WTC11 (cell line): ENCODE results near the gene FBN2.

Source experiments
- CBFB ChIP-seq: sonication (generic); formaldehyde crosslinking; IDR thresholded peaks from 2 replicates; pipeline ENCODE4 v1.8.1; 2022; ENCODE audit warnings: mild to moderate bottlenecking, low read depth, missing genetic modification reagents
- FOXJ3 ChIP-seq: sonication (generic); formaldehyde crosslinking; IDR thresholded peaks from 2 replicates; pipeline ENCODE4 v1.9.0; 2021; ENCODE audit warnings: missing genetic modification reagents, mild to moderate bottlenecking, borderline replicate concordance
- GABPB1 ChIP-seq: sonication (generic); formaldehyde crosslinking; IDR thresholded peaks from 2 replicates; pipeline ENCODE4 v1.8.1; 2023; ENCODE audit warnings: mild to moderate bottlenecking, missing genetic modification reagents
- MXD4 ChIP-seq: fragments of 250-450 bp; sonication (Bioruptor Pico); IDR thresholded peaks from 2 replicates; pipeline ENCODE4 v1.8.0; 2021; ENCODE audit warnings: mild to moderate bottlenecking, moderate library complexity, borderline replicate concordance
- TEAD4 ChIP-seq: sonication (generic); formaldehyde crosslinking; IDR thresholded peaks from 2 replicates; pipeline ENCODE4 v1.8.0; 2022; ENCODE audit warnings: mild to moderate bottlenecking, missing genetic modification reagents
- ZNF121 ChIP-seq: sonication (generic); formaldehyde crosslinking; IDR thresholded peaks from 2 replicates; pipeline ENCODE4 v1.8.0; 2023; ENCODE audit warnings: missing genetic modification reagents
- ZNF423 ChIP-seq: fragments of 250-450 bp; sonication (Bioruptor Pico); IDR thresholded peaks from 2 replicates; pipeline ENCODE4 v2.1.2; 2022; ENCODE audit warnings: mild to moderate bottlenecking, moderate library complexity
- TF ChIP-seq, protein P1 (sequence below): fragments of 200-600 bp; IDR thresholded peaks from 2 replicates; pipeline ENCODE4 v1.8.0; 2022; ENCODE audit warnings: antibody characterized with exemption
- TF ChIP-seq, protein P2 (sequence below): sonication (generic); formaldehyde crosslinking; IDR thresholded peaks from 2 replicates; pipeline ENCODE4 v1.8.1; 2023; ENCODE audit warnings: mild to moderate bottlenecking, moderate library complexity, missing genetic modification reagents
- TF ChIP-seq, protein P3 (sequence below): sonication (generic); formaldehyde crosslinking; IDR thresholded peaks from 2 replicates; pipeline ENCODE4 v1.8.1; 2022; ENCODE audit warnings: mild to moderate bottlenecking, moderate library complexity, missing genetic modification reagents
- TF ChIP-seq, protein P4 (sequence below): sonication (generic); formaldehyde crosslinking; IDR thresholded peaks from 2 replicates; pipeline ENCODE4 v1.8.0; 2022; ENCODE audit warnings: missing genetic modification reagents
- TF ChIP-seq, protein P5 (sequence below): sonication (generic); formaldehyde crosslinking; IDR thresholded peaks from 2 replicates; pipeline ENCODE4 v1.8.1; 2022; ENCODE audit warnings: low read depth, missing genetic modification reagents, borderline replicate concordance

DNA sequence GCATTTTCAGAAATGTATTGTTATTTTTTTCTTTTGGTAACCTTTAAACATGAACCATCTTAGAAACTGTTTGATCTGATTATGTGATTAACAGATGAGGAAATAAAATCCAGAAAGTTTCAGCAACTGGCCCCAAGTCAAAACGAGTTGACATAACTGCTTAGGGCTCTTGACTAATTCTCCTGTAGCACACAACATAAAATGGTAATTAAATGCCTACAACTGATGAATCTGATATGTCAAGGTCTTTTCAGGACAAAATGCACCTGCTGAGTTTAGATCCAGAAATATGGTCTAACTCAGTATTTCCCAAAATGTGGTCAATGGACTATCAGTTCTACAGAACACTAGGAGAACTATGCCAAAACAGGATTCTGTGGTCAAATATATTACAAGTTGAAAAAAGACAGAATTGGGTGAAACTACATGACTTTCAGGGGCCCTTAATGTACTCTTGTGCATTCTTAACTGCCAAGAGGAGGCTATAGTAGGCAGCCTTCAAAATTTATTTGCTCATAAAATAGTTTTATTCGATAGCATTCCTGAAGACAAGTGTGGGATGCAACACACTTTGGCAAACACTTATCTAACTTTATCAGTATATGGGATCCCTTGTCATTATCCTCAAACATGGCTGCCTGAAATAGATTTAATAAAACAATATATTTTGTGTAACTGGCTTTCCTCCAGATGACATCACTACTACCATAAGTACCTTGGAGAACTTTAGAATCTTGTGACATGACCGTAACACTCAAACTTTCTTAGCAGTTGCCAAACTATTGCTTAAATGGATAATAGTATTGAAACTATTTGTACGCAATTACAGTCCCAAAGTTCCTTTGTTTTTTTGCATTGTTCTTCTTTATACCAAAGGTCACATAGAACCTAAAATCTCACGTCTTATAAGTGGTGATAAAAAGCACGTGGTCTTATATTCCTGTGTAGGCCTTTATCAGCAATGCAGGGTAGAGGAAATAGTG, 59.4 kb downstream of the FBN2 start:
- TF ChIP-seq, protein P1, sequence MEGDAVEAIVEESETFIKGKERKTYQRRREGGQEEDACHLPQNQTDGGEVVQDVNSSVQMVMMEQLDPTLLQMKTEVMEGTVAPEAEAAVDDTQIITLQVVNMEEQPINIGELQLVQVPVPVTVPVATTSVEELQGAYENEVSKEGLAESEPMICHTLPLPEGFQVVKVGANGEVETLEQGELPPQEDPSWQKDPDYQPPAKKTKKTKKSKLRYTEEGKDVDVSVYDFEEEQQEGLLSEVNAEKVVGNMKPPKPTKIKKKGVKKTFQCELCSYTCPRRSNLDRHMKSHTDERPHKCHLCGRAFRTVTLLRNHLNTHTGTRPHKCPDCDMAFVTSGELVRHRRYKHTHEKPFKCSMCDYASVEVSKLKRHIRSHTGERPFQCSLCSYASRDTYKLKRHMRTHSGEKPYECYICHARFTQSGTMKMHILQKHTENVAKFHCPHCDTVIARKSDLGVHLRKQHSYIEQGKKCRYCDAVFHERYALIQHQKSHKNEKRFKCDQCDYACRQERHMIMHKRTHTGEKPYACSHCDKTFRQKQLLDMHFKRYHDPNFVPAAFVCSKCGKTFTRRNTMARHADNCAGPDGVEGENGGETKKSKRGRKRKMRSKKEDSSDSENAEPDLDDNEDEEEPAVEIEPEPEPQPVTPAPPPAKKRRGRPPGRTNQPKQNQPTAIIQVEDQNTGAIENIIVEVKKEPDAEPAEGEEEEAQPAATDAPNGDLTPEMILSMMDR: no peak
- TF ChIP-seq TEAD4 (CRISPR knock-in tag) (no peak), CBFB (CRISPR knock-in tag) (no peak), MXD4 (no peak), FOXJ3 (CRISPR knock-in tag) (no peak), ZNF121 (no peak), ZNF423 (CRISPR knock-in tag) (no peak), GABPB1 (CRISPR knock-in tag) (no peak)
- TF ChIP-seq, protein P2, sequence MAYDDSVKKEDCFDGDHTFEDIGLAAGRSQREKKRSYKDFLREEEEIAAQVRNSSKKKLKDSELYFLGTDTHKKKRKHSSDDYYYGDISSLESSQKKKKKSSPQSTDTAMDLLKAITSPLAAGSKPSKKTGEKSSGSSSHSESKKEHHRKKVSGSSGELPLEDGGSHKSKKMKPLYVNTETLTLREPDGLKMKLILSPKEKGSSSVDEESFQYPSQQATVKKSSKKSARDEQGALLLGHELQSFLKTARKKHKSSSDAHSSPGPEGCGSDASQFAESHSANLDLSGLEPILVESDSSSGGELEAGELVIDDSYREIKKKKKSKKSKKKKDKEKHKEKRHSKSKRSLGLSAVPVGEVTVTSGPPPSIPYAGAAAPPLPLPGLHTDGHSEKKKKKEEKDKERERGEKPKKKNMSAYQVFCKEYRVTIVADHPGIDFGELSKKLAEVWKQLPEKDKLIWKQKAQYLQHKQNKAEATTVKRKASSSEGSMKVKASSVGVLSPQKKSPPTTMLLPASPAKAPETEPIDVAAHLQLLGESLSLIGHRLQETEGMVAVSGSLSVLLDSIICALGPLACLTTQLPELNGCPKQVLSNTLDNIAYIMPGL (CRISPR knock-in tag): no peak
- TF ChIP-seq, protein P3, sequence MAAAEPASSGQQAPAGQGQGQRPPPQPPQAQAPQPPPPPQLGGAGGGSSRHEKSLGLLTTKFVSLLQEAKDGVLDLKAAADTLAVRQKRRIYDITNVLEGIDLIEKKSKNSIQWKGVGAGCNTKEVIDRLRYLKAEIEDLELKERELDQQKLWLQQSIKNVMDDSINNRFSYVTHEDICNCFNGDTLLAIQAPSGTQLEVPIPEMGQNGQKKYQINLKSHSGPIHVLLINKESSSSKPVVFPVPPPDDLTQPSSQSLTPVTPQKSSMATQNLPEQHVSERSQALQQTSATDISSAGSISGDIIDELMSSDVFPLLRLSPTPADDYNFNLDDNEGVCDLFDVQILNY (CRISPR knock-in tag): no peak
- TF ChIP-seq, protein P4, sequence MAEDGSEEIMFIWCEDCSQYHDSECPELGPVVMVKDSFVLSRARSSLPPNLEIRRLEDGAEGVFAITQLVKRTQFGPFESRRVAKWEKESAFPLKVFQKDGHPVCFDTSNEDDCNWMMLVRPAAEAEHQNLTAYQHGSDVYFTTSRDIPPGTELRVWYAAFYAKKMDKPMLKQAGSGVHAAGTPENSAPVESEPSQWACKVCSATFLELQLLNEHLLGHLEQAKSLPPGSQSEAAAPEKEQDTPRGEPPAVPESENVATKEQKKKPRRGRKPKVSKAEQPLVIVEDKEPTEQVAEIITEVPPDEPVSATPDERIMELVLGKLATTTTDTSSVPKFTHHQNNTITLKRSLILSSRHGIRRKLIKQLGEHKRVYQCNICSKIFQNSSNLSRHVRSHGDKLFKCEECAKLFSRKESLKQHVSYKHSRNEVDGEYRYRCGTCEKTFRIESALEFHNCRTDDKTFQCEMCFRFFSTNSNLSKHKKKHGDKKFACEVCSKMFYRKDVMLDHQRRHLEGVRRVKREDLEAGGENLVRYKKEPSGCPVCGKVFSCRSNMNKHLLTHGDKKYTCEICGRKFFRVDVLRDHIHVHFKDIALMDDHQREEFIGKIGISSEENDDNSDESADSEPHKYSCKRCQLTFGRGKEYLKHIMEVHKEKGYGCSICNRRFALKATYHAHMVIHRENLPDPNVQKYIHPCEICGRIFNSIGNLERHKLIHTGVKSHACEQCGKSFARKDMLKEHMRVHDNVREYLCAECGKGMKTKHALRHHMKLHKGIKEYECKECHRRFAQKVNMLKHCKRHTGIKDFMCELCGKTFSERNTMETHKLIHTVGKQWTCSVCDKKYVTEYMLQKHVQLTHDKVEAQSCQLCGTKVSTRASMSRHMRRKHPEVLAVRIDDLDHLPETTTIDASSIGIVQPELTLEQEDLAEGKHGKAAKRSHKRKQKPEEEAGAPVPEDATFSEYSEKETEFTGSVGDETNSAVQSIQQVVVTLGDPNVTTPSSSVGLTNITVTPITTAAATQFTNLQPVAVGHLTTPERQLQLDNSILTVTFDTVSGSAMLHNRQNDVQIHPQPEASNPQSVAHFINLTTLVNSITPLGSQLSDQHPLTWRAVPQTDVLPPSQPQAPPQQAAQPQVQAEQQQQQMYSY (CRISPR knock-in tag): no peak
- TF ChIP-seq, protein P5, sequence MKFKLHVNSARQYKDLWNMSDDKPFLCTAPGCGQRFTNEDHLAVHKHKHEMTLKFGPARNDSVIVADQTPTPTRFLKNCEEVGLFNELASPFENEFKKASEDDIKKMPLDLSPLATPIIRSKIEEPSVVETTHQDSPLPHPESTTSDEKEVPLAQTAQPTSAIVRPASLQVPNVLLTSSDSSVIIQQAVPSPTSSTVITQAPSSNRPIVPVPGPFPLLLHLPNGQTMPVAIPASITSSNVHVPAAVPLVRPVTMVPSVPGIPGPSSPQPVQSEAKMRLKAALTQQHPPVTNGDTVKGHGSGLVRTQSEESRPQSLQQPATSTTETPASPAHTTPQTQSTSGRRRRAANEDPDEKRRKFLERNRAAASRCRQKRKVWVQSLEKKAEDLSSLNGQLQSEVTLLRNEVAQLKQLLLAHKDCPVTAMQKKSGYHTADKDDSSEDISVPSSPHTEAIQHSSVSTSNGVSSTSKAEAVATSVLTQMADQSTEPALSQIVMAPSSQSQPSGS (CRISPR knock-in tag): no peak
